Pancreas (tissue), 10 donors: Measurements from ENCODE around the gene ADAMTSL2. TPM values are rescaled to one million over a fixed set of nuclear protein-coding genes. Genes with fewer than 3 reads are reported as not detected.
A peak's percentile ranks its signal among the peaks of the same experiment; 100 is the strongest.

Experiments
- ATAC-seq, 4 donors: fragments of 200-7000 bp; cut with Tn5 transposase; one replicate each; pipeline versions ENCODE4 v1.8.0 to v1.9.1; 2020; ENCODE audit warnings: mild to moderate bottlenecking in 4 of 4, moderate library complexity in 4 of 4
- DNase-seq, 6 donors: peaks; one replicate each; pipeline ENCODE4 v3.0.0-alpha.2; 2020
- FAIRE-seq: peaks from 2 replicates; lab custom pipeline; 2012; peaks lifted over from hg19 to GRCh38; lab: Jason Lieb, UNC
- H3K27ac ChIP-seq, 4 donors: fragments of 200-600 bp; sonication (generic); 1 replicate in 3 of 4; 2 replicates in 1 of 4; pipeline versions ENCODE4 v1.5.0 to v1.8.0; 2020
- H3K27me3 ChIP-seq, 4 donors: fragments of 200-600 bp; one replicate each; pipeline ENCODE4 v1.8.0; 2021
- H3K36me3 ChIP-seq, 3 donors: fragments of 200-600 bp; sonication (generic) in 1 of 3; one replicate each; pipeline versions ENCODE4 v1.5.0 to v1.8.0; 2020 to 2021
- H3K4me1 ChIP-seq, 3 donors: fragments of 200-600 bp; one replicate each; pipeline ENCODE4 v1.8.0; 2021
- H3K4me3 ChIP-seq, 4 donors: fragments of 200-600 bp; sonication (generic) in 2 of 4; one replicate each; pipeline versions ENCODE4 v1.5.0 to v1.8.0; 2020 to 2021
- H3K9me3 ChIP-seq, 4 donors: fragments of 200-600 bp; one replicate each; pipeline ENCODE4 v1.8.0; 2021
- WGBS, 2 donors: extraction: QIAGEN DNeasy Blood & Tissue Kit; methylation state at CpG; one replicate each; pipeline ENCODE4 v1.1.7; 2013; 5-methylcytosine and 5-hydroxymethylcytosine counted together
- intact Hi-C, 3 donors: fragments of 100-400 bp; cut with DNase I; formaldehyde crosslinking; loops; one replicate each; pipeline versions ENCODE4 v1.11.1 to v1.14.2; 2022
- polyA plus RNA-seq, 2 donors: library from polyadenylated mRNA; stranded (reverse); fragments of 200-250 nt; gene quantifications; one replicate each; pipeline ENCODE4 v1.2.3, GENCODE V29; 2013
- total RNA-seq, 6 donors: library from RNA; stranded (reverse); fragmentation: NEBNext Ultra II Directional in 4 of 6; extraction: Animal tissue kit (Norgen Biotek cat#: 25700) in 4 of 6; gene quantifications; one replicate each; pipeline versions ENCODE4 v1.2.1 to v1.2.4, GENCODE V29; 2021 to 2023
- TF ChIP-seq, protein P1 (sequence below), 4 donors: fragments of 200-600 bp; sonication (generic) in 3 of 4; IDR thresholded peaks; one replicate each; pipeline versions ENCODE4 v1.5.0 to v1.8.0; 2021; ENCODE audit warnings: antibody characterized with exemption in 4 of 4
- donor health status: healthy with polysubstance abuse.
- donor health status: DM: no; HTN: no; CAD: no; lungs with moderate emphysema.
- donor health status: DM: no; HTN: no; CAD: no.
- donor health status: control.
- donor health status: control.
- donor health status: Bipolar disorder and iron deficiency.
- donor health status: DM: yes; HTN: yes; CAD: no.
- donor health status: DM: no; HTN: no; CAD: no.
- donor health status: DM: no; HTN: no; CAD: no.
- donor health status: DM: yes; HTN: yes; CAD: no.

The ADAMTSL2 gene
- total and polyA plus RNA-seq, 8 donors = 1.5 to 12.9 (median 3.2) TPM

DNA sequence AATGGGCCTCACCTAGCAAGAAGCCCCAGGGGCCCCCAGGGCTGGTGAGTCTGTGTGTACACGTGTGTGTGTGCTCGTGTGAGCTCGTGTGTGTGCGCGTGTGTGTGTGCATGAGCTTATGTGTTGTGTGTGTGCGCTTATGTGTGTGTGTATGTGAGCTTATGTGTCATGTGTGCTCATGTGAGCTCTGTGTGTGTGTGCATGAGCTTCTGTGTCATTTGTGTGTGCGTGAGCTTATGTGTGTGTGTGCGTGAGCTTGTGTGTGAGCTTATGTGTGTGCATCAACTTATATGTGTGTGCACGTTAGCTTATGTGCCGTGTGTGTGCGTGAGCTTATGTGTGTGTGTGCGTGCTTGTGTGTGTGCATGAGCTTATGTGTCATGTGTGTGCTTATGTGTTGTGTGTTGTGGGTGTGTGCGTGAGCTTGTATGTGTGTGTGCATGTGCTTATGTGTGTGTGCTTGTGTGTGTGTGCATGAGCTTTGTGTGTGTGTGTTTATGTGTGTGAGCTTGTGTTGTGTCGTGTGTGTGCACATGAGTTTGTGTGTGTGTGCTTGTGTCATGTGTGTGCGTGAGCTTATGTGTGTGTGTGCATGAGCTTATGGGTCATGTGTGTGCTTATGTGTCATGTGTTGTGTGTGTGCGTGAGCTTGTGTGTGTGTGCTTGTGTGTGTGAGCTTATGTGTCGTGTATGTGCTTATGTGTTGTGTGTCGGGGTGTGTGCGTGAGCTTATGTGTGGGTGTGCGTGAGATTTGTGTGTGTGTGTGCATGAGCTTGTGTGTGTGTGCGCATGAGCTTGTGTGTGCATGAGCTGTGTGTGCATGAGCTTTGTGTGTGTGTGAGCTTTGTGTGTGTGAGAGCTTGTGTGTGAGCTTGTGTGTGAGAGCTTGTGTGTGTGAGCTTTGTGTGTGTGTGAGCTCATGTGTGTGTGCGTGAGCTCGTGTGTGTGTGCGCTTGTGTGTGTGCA is 38.9 kb upstream of the ADAMTSL2 start:
- H3K27me3 ChIP-seq = no peaks in the 10 kb centered on the region
- H3K4me1 ChIP-seq = no peaks in the 10 kb centered on the region
- no peak for FAIRE-seq
- H3K4me3 ChIP-seq = no peak overlapping the region
- intact Hi-C loops = no loop called here
- 86 to 92% methylated on average over 24 of the region's 24 CpGs for WGBS, 2 donors
- no peak for ATAC-seq
- TF ChIP-seq, protein P1, sequence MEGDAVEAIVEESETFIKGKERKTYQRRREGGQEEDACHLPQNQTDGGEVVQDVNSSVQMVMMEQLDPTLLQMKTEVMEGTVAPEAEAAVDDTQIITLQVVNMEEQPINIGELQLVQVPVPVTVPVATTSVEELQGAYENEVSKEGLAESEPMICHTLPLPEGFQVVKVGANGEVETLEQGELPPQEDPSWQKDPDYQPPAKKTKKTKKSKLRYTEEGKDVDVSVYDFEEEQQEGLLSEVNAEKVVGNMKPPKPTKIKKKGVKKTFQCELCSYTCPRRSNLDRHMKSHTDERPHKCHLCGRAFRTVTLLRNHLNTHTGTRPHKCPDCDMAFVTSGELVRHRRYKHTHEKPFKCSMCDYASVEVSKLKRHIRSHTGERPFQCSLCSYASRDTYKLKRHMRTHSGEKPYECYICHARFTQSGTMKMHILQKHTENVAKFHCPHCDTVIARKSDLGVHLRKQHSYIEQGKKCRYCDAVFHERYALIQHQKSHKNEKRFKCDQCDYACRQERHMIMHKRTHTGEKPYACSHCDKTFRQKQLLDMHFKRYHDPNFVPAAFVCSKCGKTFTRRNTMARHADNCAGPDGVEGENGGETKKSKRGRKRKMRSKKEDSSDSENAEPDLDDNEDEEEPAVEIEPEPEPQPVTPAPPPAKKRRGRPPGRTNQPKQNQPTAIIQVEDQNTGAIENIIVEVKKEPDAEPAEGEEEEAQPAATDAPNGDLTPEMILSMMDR (IDR thresholded peaks at IDR 0.05) = no peak
- DNase-seq = no peak
- no peaks in the 10 kb centered on the region for H3K9me3 ChIP-seq
- H3K27ac ChIP-seq = no peak overlapping the region
- H3K36me3 ChIP-seq = no peaks in the 10 kb centered on the region

DNA sequence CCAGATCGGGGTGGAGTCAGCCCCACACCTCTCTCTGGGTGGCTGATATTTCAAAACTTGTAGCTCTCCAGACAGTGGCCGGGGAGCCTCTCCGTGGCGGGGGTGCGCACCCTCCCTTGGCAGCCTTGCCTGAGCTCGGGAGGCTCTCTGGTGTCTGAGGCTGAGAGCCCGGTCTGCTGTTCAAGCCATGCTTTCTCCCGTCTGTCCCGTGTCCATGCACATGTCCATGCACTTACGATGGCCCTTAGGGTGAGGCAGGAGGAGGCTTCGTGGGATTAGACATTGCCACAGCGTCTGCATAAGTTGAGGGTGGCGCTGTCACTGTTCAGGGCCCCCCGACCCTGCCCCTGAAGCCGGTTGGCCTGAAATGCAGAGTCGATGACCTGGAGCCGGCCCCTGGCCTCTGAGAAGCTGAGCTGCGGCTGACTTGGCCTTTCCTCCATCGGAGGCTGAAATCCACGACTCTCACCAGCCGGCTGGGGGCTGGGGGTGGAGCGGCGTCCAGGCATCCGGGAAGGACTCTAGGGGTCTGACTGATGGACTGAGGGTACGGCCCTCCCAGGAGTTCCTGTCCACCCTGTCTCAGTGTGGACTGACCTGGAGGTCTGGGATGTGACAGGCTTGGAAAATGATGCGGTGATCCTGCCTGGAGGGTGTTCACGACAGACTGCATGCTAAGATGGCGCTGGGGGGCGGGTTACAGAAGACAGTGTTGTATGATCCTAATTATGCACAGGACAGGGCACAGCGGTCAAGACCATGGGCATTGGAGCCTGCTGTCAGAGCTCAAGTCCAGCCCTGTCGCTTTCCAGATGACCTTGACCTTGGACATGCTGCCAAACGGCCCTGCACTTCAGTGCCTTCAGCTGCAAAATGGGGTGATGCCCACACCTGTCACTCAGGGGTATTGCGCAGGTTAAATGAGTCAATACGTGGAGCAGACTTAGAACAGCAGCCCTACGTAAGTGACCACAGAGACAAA is 37.4 kb upstream of the ADAMTSL2 start:
- ATAC-seq (no peak), FAIRE-seq (no peak), DNase-seq (no peak)
- Histone ChIP-seq H3K4me3 (no peak overlapping the region), H3K27me3 (no peaks in the 10 kb centered on the region), H3K27ac (no peak overlapping the region), H3K9me3 (no peaks in the 10 kb centered on the region), H3K4me1 (no peaks in the 10 kb centered on the region), H3K36me3 (no peaks in the 10 kb centered on the region)
- WGBS, 2 donors = 57 to 70% methylated on average over 35 of the region's 35 CpGs
- intact Hi-C loops = no loop called here
- TF ChIP-seq, protein P1 (IDR thresholded peaks at IDR 0.05) = no peak

DNA sequence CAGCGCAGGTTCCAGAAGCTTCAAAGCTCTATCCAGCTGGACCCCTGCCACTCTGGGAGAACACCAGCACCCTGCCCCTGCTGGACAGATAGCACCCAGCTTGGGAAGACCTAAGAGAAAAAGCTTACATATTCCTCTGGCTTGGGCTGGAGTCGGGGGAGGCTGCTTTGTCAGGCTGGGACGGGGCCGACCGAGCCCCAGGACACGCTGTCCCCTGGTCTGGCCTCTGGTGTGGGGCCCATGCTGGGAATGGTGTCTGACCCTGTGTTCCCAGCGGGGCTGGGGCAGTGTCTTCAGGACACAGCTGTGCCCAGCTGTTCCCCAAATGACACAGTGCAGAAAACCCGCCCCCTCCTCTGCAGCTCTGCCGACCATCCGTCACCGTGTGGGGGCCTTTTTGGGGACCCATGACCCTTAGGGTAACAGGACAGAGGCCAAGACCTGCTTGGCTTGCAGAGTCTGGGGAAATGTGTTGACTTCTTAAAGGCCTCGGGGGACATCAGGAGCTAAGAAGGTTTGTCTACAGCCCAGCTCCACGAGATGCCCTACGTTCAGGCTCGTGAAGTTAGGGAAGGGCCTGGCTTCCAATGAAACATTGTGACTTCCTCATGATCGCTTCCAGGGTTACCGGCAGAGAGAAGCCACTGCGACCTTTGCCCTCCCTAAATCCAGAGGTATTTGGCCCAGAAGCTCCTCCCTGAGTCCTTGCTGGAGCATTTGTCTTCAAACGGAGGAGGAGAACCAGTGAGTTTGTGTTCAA is 35.2 kb upstream of the ADAMTSL2 start:
- 69 to 71% methylated on average over 19 of the region's 19 CpGs for WGBS, 2 donors
- H3K27ac ChIP-seq = no peak overlapping the region
- H3K4me3 ChIP-seq = no peak overlapping the region
- peak in 1 of 6 donors; percentile 28 for DNase-seq
- H3K27me3 ChIP-seq = no peaks in the 10 kb centered on the region
- no peaks in the 10 kb centered on the region for H3K9me3 ChIP-seq
- intact Hi-C loops = no loop called here
- no peaks in the 10 kb centered on the region for H3K4me1 ChIP-seq
- ATAC-seq = peak in 1 of 4 donors; percentile 16
- FAIRE-seq = no peak
- no peaks in the 10 kb centered on the region for H3K36me3 ChIP-seq
- TF ChIP-seq, protein P1 (IDR thresholded peaks at IDR 0.05) = no peak

DNA sequence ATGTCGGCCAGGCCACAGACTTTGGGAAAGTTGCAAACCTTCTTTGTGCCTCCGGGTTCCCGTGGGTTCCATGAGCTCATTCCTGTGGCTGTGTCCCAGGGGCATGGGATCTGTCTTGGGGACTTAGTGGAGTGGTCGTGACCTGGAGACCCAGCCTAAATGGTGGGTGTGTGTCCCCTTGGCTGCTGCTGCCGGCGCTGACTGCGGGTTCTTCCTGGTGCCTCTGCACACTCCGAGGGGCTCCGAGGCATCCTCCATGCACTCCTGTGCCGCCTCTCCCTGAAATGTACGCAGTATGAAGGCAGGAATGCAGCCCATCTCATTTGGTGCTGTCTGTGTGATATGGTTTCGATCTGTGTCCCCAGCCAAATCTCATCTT is 34.6 kb upstream of the ADAMTSL2 start:
- Histone ChIP-seq H3K9me3 (no peaks in the 10 kb centered on the region), H3K4me1 (no peaks in the 10 kb centered on the region), H3K27ac (no peak overlapping the region), H3K4me3 (no peak overlapping the region), H3K36me3 (no peaks in the 10 kb centered on the region), H3K27me3 (no peaks in the 10 kb centered on the region)
- FAIRE-seq = no peak
- ATAC-seq = no peak
- intact Hi-C loops = no loop called here
- 74 to 79% methylated on average over 12 of the region's 12 CpGs for WGBS, 2 donors
- TF ChIP-seq, protein P1 (IDR thresholded peaks at IDR 0.05) = no peak
- no peak for DNase-seq
